Panc1 (cell line): ENCODE measurements around the gene TAGLN.

Experiments
- CTCF ChIP-seq: fragments of 450-650 bp; IDR thresholded peaks from 2 replicates; pipeline ENCODE4 v1.5.1; 2017; ENCODE audit warnings: mild to moderate bottlenecking
- POLR2AphosphoS5 ChIP-seq: IDR thresholded peaks from 2 replicates; pipeline ENCODE4 v1.6.1; 2012; ENCODE audit warnings: mild to moderate bottlenecking, low read depth, low read length, moderate library complexity
- REST ChIP-seq, 2 experiments: IDR thresholded peaks; 2 replicates each; pipeline ENCODE4 v1.6.1; 2011 to 2012; ENCODE audit warnings: low read depth in 2 of 2, control low read depth in 1 of 2, low read length in 1 of 2, mild to moderate bottlenecking in 1 of 2, moderate library complexity in 1 of 2; ENCODE audit not compliant: insufficient read depth in 1 of 2

- TF ChIP-seq CTCF (no peak), REST (IDR thresholded peaks at IDR 0.05; ENCODE audit: insufficient read depth in 1 of 2, low read depth in 2 of 2, low read length in 1 of 2) (no peak), POLR2AphosphoS5 (no peak)
Observed at GRCh38 chr11:117189191-117189940, 9.8 kb upstream of the TAGLN start.
